GM18873 (cell line): ENCODE results near the gene LRTM2.

Experiments used
- ATAC-seq: cut with Tn5 transposase; IDR thresholded peaks from one replicate; pipeline ENCODE4 v1.9.1; 2021; ENCODE audit warnings: mild to moderate bottlenecking, moderate library complexity, moderate number of reproducible peaks; ENCODE audit not compliant: unreplicated experiment, low FRiP score

Gene LRTM2

DNA sequence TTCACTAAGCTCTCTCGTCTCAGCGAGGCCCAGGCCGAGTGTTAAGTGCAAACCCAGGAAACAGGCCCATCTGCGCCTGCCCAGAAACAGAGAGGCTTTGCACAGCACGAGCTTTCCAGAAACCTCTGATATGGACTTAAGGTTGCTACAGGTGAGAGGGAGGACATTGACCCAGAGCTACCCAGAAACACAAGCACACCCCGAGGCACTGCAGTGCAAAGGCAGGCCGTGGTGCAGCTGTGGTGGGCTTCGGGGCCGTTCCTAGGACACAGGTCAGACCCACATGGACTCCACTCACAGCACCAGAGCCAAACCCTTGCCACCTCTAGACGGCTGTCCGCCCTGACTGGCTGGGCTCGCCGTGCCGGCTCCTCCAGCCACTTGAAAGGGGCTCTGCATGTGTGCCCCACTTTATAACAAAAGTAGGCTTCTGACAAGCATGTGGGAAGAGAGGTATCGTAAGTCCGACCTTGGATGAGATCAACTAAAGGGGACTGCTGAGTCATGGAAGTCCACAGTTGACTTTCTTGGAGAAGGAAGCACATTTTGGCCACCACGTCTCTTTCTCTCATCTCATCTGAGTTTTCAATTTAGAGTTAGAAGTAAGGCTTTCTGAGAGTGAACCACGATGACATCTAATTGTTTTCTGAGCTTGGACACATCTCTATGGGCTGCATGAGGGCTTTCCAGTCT lies 59.9 kb downstream of the LRTM2 start:
- ATAC-seq: no peak

GRCh38 chr12:1880876-1881275 lies 60.5 kb downstream of the LRTM2 start:
- ATAC-seq: no peak

GRCh38 chr12:1881301-1881700 lies 60.9 kb downstream of the LRTM2 start:
- no peak for ATAC-seq

DNA sequence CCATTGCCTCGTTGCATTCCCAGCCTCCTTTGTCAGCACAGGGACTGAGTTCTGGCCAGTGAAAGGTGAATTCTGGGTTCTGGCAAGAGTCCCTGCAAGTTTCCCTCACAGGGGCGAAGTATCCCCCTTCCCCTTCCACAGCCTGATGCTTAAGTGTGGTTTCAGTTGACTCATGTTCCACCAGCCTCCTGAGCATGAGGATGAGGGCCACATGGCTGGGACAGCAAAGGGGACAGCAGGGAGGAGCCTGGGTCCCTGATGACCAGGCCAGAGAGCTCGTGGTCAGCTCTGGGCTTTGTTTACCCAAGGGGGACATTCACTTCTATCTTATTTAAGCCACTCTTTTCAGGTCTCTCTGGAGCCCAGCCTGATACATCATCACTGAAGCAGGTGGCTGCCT lies 61.6 kb downstream of the LRTM2 start:
- ATAC-seq: no peak

GRCh38 chr12:1882405-1882804 lies 62.0 kb downstream of the LRTM2 start:
- ATAC-seq: no peak

- ATAC-seq: no peak
Measured at GRCh38 chr12:1882850-1883470, 62.6 kb downstream of the LRTM2 start.

DNA sequence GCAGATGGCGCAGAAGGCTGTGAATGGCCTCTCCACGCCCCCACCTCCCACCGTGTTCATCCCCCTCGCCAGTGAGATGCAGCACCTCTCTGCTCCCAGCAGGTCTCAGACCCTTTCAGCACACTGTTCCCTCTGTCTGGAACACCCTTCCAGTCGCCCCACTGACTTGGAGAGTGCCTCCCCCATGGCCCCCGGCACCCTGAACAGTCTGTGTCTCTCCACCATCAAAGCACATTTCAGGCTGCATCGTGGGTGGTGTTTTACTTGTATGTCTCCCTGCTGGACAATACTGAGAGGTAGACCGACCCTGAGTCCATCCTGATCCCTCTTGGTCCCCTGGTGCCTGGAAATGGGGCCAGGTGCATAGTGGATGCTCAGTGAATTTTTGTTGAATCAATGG lies 63.1 kb downstream of the LRTM2 start:
- ATAC-seq: no peak

- ATAC-seq: no peak
Measured at GRCh38 chr12:1884651-1885050, 64.3 kb downstream of the LRTM2 start.

- no peak for ATAC-seq
Measured at GRCh38 chr12:1885082-1885596, 64.8 kb downstream of the LRTM2 start.

GRCh38 chr12:1885599-1886245 lies 65.4 kb downstream of the LRTM2 start:
- ATAC-seq: no peak
